WERI-Rb-1 (cell line): ENCODE data around the gene PCBP2.
A peak's percentile ranks its signal among the peaks of the same experiment; 100 is the strongest.

Experiments used
- DNase-seq: peaks from one replicate; pipeline ENCODE4 v3.0.0-alpha.2; 2020
- H3K27ac ChIP-seq: fragments of 250-450 bp; sonication (Bioruptor Pico); 2 replicates; pipeline ENCODE4 v1.5.1; 2020; ENCODE audit warnings: mild to moderate bottlenecking, moderate library complexity
- H3K27me3 ChIP-seq: fragments of 250-450 bp; sonication (Bioruptor Pico); 2 replicates; pipeline ENCODE4 v1.5.1; 2021; ENCODE audit warnings: mild to moderate bottlenecking, low read depth, moderate library complexity; ENCODE audit not compliant: insufficient read depth, severe bottlenecking
- H3K36me3 ChIP-seq: fragments of 250-450 bp; sonication (Bioruptor Pico); 2 replicates; pipeline ENCODE4 v1.5.1; 2020; ENCODE audit warnings: mild to moderate bottlenecking, moderate library complexity
- H3K4me3 ChIP-seq: 2 replicates; pipeline ENCODE4 v1.5.1; 2011; ENCODE audit warnings: low read depth, mild to moderate bottlenecking, control low read depth, low read length
- H3K9me3 ChIP-seq: fragments of 250-450 bp; sonication (Bioruptor Pico); 2 replicates; pipeline ENCODE4 v1.5.1; 2021; ENCODE audit warnings: mild to moderate bottlenecking, moderate library complexity; ENCODE audit not compliant: severe bottlenecking
- TF ChIP-seq, protein P1 (sequence below): IDR thresholded peaks from 2 replicates; pipeline ENCODE4 v1.5.1; 2011; ENCODE audit warnings: low read depth, mild to moderate bottlenecking, control low read depth, inconsistent platforms, low read length

The PCBP2 gene

DNA sequence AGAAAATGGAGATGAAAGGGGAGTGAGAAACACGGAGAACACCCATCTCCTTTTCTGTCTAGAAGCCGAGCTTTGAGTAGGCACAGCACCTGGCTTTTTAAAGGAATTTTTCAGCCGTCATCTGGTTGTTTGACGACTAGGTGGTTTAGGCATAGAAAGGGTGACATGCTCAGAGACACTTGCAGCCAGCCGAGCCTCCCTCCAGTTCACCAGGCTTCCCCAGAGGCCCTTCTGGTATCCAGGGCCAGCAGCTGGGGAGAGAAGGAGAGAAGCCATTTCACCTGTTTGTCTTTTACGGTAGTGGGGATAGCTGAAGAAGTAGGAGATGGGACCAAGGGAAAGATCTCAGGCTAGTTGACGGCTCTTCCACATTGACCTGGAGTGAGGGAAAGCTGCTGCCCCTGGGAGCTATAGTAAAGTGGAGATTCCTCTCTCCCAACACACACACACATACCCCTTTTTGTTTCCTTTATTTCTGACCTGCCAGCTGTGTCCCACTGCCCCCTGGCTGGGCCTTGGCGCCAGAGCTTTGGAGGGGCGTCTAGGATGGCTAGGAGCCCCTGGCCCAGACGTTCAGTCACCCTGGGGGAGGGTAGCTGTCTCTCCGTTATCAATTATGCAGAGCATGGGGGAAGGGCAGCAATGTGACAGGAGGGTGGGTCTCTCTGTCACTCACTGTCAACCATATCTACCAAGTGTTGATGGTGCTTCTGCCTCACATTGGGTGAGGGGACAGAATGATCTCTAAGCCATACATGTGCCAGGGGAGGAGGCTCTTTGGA, 41.9 kb downstream of the PCBP2 start:
- no peaks in the 10 kb centered on the region for H3K27me3 ChIP-seq
- H3K36me3 ChIP-seq = no peaks in the 10 kb centered on the region
- DNase-seq = no peak
- H3K27ac ChIP-seq = peak overlapping the region; percentile 79
- no peaks in the 10 kb centered on the region for H3K9me3 ChIP-seq
- H3K4me3 ChIP-seq = peak overlapping the region; percentile 55
- TF ChIP-seq, protein P1, sequence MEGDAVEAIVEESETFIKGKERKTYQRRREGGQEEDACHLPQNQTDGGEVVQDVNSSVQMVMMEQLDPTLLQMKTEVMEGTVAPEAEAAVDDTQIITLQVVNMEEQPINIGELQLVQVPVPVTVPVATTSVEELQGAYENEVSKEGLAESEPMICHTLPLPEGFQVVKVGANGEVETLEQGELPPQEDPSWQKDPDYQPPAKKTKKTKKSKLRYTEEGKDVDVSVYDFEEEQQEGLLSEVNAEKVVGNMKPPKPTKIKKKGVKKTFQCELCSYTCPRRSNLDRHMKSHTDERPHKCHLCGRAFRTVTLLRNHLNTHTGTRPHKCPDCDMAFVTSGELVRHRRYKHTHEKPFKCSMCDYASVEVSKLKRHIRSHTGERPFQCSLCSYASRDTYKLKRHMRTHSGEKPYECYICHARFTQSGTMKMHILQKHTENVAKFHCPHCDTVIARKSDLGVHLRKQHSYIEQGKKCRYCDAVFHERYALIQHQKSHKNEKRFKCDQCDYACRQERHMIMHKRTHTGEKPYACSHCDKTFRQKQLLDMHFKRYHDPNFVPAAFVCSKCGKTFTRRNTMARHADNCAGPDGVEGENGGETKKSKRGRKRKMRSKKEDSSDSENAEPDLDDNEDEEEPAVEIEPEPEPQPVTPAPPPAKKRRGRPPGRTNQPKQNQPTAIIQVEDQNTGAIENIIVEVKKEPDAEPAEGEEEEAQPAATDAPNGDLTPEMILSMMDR = no peak

DNA sequence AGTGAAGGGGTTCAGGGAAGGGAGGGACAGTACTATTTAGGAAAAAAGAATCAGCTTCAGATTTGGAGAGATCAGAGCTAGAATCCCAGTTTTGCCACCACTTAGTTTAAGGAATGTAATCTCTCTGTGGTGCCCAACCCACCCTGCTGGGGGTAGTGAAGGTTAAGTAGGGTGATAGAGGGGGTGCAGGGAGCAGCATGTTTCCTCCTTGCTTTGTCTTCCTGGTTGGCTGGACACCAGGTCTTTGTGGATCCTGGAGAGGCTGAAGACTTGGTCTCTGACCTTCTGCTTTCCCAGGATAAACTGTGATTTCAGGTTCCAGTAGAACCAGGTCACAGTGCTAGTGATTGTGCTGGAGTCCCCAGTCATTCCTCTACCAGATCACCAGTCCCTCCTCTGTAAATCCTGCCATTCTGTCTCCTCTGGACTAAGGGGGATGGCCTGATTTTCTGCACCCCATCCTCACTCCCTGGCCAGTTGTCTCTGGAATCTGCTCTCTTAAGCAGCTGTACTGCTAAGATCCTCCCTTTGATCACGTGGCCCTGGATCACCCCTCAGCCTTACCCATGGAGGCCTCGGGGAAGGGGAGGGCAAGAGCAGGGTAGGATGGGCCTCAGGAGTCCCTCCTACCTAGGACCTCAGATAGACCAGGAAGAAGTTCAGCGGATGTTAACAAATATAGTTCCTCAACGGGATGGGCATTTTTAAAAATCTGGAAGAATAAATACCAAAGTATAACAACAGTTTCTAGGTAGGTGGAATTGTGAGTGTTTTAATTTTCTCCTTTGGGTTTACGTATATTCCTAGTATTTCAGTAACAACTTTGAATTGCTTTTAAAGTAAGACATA, 44.2 kb downstream of the PCBP2 start:
- Histone ChIP-seq H3K9me3 (no peaks in the 10 kb centered on the region), H3K4me3 (no peak overlapping the region), H3K27me3 (no peaks in the 10 kb centered on the region), H3K36me3 (no peaks in the 10 kb centered on the region), H3K27ac (peak overlapping the region; percentile 48)
- peak; percentile 85 for DNase-seq
- TF ChIP-seq, protein P1 = no peak

DNA sequence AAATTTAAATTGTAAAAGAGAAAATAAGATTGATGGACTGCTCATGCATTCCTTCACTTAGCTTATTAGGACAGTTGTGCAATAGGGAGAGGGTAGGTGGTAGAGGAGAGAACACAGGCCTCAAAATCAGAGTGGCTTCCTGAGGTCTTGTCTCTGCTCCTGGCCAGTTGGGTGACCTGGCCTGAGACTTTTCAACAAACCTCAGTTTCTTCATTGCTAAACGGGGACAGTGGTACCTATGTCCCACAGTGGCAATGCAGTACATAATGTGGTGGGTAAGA, 44.8 kb downstream of the PCBP2 start:
- Histone ChIP-seq H3K27ac (no peak overlapping the region), H3K4me3 (no peak overlapping the region), H3K36me3 (no peaks in the 10 kb centered on the region), H3K27me3 (no peaks in the 10 kb centered on the region), H3K9me3 (no peaks in the 10 kb centered on the region)
- TF ChIP-seq, protein P1 = no peak
- DNase-seq = no peak

DNA sequence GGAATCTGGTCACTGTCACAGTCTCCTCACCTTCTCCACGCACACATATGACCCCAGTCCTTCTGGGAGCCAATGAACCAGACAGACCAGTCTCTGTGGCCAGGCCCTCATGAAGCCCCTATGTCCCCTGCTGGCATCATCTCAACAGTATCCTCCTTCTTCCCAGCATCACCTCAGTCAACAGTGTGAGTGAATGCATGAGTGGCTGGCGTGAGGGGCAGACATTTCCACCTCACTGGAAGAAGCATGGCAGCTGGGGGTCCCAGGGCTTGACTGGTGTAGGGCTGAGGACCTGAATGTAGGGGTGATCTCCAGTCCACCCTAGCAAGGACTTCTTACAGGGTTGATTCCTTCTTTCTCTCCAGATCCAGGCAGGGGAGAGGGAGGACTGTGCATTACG, 45.6 kb downstream of the PCBP2 start:
- Histone ChIP-seq H3K27me3 (no peaks in the 10 kb centered on the region), H3K4me3 (no peak overlapping the region), H3K9me3 (no peaks in the 10 kb centered on the region), H3K27ac (no peak overlapping the region), H3K36me3 (no peaks in the 10 kb centered on the region)
- DNase-seq = no peak
- TF ChIP-seq, protein P1 = no peak

DNA sequence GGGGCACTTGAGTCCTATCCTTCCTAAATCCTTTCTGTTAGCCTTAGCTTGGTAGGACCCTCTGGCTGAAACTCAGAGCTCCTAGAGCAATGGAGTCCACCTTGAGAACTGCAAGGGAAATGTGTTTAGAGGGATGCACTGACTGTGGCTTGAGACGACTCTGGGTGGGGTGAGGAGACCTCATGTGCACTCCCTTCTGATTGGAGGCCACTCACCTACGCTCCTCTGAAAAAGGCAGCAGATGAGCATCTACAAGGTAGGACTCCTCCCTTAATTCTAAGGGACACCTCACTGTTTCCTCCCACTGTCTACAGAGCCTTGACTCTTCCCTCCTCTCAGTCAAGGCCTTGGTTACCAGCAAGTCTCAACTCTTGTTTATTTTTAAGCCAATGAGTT, 46.3 kb downstream of the PCBP2 start:
- no peak for DNase-seq
- Histone ChIP-seq H3K27me3 (no peaks in the 10 kb centered on the region), H3K9me3 (no peaks in the 10 kb centered on the region), H3K4me3 (no peak overlapping the region), H3K27ac (no peak overlapping the region), H3K36me3 (peaks cover 7% of the 10 kb centered on the region)
- TF ChIP-seq, protein P1 = no peak
